Cardiac fibroblast (primary cell): Measurements from ENCODE around the gene ADH1B.
"Not testable (repeated sequence)": the region's sequence is repeated elsewhere in the genome, so short reads cannot be mapped to it uniquely, and the experiment has no call there.

Experiments used
- DNase-seq, 2 donors: peaks; one replicate each; pipeline versions ENCODE4 v3.0.0 to v3.0.0-alpha.2; 2010; ENCODE audit warnings: low read depth in 2 of 2
- H3K4me3 ChIP-seq, 2 donors: replicated peaks in 1 of 2; 1 replicate in 1 of 2; 2 replicates in 1 of 2; pipeline ENCODE4 v1.5.1; 2011; ENCODE audit warnings: low read depth in 2 of 2, low read length in 2 of 2, mild to moderate bottlenecking in 2 of 2, moderate library complexity in 1 of 2
- TF ChIP-seq, protein P1 (sequence below): IDR thresholded peaks from one replicate; pipeline ENCODE4 v1.5.1; 2011; ENCODE audit warnings: low read depth, mild to moderate bottlenecking, low read length, inconsistent platforms

Gene ADH1B

DNA sequence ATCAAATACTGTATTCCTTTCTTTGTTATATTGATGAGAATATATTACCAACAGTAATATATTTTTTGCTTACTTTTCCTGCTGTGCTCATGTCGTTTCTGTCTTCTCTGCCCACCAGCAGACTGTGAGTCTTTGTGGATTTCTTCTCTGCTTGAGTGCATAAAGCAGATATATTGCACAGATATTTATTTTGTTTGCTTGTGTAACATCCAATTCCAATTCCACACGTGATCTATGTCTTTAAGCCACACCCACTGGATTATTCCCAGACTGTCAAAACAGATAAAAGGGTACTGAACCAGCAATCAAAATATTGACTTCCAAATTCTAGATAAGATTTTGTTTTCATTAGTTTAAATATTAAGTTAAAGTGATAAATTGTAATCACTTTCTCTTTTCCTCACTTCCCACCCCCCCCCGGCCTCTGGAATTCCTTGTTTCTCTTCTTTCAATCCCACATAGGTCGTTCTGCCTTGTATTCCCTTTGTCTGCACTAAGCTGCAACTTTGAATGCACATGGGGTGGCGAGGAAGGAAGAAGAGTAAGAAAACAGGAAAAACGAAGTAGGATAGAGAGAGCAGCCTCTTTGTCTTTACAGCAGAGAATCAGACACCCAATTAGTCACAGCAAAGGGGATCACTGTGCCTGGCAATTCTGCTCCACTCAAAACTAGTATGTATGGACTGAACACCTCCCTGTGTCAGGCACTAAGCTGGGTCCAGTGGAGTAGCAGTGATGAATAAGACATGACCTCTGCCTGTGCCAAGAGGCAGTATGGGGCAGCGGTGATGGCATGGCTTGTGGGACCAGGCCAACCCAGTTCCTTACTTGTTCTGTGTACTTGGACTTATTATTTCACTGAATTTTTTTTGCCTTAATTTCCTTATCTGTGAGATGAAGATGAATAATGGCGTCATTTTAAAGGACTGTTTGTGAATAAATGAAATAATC is at the start of gene ADH1B:
Gene ADH1B, minus strand, starts transcription at position 161 of the 951 bp plus-strand sequence. Its CDS starts 70 bp downstream, at position 91.
- TF ChIP-seq, protein P1, sequence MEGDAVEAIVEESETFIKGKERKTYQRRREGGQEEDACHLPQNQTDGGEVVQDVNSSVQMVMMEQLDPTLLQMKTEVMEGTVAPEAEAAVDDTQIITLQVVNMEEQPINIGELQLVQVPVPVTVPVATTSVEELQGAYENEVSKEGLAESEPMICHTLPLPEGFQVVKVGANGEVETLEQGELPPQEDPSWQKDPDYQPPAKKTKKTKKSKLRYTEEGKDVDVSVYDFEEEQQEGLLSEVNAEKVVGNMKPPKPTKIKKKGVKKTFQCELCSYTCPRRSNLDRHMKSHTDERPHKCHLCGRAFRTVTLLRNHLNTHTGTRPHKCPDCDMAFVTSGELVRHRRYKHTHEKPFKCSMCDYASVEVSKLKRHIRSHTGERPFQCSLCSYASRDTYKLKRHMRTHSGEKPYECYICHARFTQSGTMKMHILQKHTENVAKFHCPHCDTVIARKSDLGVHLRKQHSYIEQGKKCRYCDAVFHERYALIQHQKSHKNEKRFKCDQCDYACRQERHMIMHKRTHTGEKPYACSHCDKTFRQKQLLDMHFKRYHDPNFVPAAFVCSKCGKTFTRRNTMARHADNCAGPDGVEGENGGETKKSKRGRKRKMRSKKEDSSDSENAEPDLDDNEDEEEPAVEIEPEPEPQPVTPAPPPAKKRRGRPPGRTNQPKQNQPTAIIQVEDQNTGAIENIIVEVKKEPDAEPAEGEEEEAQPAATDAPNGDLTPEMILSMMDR, result no peak
- no peak for DNase-seq
- no peak within 1 kb of the TSS for H3K4me3 ChIP-seq

DNA sequence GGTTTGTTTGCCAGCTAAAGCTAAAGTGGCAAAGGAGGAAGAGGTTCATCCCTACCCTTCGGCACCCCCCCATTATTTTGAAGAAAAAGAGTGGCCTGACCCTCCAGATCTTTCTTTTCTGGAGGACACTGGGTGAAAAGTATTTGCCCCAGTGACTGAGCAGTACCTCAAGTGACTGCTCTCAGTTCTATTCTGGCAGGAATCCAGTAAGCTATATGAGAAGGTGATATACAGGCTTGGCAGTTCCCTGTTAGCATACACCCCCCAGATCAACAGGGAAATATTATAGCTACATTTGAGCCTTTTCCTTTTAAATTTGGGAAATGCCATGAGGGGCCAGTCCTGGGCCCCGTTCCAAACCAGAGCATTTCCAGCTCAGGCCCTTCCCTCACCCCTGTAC is 46.6 kb upstream of the ADH1B start:
- not testable (repeated sequence) for H3K4me3 ChIP-seq, DNase-seq

DNA sequence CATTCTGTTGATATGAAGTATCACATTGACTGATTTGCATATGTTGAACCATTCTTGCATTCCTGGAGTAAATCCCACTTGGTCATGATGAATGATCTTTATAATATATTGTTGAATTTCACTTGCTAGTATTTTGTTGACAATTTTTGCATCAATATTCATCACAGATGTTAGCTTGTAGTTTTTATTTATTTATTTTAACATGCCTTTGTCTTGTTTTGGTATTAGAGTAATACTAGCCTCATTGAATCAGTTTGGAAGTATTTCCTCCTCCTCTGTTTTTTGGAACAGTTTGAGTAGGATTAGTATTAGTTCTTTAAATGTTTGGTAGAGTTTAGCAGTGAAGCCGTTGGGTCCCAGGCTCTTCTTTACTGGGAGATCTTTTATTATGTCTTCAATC is 45.3 kb upstream of the ADH1B start:
- DNase-seq, result no peak
- no peak overlapping the region for H3K4me3 ChIP-seq
- TF ChIP-seq, protein P1, result no peak

DNA sequence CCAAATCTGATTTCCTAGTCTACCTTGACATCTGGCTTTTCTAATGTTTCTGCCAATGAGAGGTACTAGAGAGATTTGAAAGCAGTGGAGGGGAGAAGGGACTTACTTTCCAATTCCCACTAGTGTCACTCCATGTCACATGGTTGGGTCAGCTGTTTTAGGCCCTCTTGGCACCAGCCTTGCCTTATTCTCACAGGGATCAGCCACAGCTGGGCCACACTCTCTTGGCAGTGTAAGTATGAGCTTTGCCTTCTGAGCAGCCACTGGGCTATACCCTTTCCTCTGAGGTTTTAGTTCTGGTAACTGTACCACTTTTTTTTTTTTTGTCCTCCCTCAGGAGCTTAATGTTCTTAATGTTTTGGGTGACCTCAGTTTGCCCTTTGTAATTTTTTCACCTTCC is 41.6 kb upstream of the ADH1B start:
- H3K4me3 ChIP-seq, result no peak overlapping the region
- TF ChIP-seq, protein P1, result no peak
- no peak for DNase-seq

DNA sequence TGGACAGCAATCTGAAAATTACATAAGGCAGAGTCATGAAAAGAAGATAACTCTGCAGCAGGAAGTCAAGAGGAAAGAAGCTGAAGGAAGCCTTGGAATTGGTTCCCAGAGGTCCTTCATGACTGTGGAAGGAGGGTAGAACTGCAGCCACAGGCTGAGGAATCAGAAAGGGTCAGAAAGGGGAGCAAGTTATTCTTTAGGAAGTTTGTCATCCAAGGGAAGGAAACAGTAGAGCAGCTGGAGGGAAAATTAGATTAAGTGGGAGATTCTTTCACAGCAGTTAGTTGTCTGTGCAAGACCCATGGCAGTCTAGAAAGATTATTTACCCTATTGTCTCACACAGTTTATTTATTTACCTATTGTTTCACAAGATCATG is 40.7 kb upstream of the ADH1B start:
- H3K4me3 ChIP-seq, result no peak overlapping the region
- DNase-seq, result no peak
- TF ChIP-seq, protein P1, result no peak

DNA sequence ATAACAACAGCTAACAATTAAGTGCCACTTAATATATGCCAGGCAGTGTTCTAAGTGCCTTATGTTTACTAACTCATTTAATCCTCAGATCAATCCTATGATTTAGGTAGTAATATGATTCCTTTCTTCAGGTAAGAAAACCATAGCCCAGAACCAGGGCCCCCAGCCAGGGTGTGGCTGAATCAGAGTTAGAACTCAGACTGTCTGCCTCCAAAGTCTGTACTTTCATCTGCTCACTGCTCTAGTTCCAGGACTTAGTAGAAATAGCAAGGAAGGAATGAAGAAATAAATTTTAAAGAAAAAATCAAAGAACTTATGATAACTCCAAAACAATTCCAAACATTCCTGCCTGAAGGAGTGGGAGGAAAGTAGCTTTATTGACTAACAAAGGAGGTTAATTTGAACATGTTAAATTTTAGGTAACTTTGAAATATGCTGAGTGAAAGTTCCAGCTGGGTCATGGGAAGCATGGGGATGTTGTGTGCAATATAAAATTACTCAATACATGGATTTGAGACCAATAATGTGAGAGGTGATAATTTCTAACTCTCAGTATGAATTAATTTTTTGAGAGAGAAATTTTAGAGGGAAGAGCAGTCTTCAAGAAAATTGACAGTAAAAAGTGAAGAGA is 40.2 kb upstream of the ADH1B start:
- no peak for DNase-seq
- TF ChIP-seq, protein P1, result no peak
- no peak overlapping the region for H3K4me3 ChIP-seq

DNA sequence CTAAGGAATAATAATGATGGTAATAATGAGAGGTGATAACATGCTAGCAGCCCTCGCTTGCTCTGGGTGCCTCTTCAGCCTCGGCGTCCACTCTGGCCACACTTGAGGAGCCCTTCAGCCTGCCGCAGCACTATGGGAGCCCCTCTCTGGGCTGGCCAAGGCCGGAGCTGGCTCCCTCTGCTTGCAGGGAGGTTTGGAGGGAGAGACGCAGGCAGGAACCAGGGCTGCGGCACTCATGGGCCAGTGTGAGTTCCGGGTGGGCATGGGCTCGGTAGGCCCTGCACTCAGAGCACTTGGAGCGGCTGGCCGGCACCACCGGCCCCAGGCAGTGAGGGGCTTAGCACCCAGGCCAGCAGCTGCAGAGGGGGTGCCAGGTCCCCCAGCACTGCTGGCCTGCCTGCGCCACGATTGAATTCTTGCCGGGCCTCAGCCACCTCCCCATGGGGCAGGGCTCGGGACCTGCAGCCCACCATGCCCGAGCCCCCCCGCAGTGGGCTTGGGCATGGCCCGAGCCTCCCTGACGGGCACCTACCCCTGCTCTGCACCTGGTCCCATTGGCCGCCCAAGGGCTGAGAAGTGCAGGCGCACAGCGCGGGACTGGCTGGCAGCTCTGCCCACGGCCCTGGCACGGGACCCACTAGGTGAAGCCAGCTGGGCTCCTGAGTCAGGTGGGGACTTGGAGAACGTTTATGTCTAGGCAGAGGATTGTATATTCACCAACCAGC is 38.4 kb upstream of the ADH1B start:
- TF ChIP-seq, protein P1, result no peak
- no peak for DNase-seq
- H3K4me3 ChIP-seq, result no peak overlapping the region
